HG03432 (cell line): ENCODE data around the gene RIPPLY1.
A peak's percentile ranks its signal among the peaks of the same experiment; 100 is the strongest.
"Not testable (repeated sequence)": the region's sequence is repeated elsewhere in the genome, so short reads cannot be mapped to it uniquely, and the experiment has no call there.

Experiments used
- ATAC-seq: cut with Tn5 transposase; IDR thresholded peaks from one replicate; pipeline ENCODE4 v1.9.1; 2021; ENCODE audit warnings: mild to moderate bottlenecking, moderate library complexity; ENCODE audit not compliant: unreplicated experiment

Gene RIPPLY1

DNA sequence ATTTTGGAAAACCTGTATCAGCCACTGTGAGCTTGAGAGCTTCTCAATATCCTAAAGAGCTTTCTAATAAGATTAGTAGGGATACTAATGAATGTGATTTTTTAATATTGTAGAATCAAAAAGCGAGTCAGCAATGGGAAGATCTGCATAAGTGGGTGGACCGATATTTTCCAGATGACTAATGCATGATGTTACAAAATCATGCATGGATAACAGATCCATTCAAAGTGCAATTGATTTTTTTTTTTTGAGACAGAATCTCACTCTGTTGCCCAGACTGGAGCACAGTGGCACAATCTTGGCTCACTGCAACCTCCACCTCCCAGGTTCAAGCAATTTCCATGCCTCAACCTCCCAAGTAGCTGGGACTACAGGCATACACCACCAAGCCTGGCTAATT, 9.7 kb upstream of the RIPPLY1 start:
- ATAC-seq, result no peak

DNA sequence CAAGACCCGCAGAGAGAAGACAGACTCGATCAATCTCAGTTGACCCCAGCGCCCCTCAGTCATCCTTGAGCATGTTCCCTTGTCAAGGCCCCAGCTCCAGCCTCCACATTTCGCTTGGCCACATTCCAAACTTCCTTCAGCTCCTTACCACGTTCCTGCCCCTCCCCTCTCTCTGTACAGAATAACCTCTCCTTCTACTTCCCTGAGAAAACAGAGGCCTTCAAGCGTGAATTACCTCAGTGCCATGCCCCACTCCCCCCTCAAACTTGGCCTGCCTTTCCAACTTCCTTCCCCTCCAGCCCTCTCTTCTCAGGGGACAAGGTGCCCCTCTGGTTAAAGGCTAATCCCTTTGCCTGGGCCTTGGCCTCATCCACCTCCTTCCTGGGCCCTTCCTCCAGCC, 3.2 kb upstream of the RIPPLY1 start:
- ATAC-seq, result no peak

DNA sequence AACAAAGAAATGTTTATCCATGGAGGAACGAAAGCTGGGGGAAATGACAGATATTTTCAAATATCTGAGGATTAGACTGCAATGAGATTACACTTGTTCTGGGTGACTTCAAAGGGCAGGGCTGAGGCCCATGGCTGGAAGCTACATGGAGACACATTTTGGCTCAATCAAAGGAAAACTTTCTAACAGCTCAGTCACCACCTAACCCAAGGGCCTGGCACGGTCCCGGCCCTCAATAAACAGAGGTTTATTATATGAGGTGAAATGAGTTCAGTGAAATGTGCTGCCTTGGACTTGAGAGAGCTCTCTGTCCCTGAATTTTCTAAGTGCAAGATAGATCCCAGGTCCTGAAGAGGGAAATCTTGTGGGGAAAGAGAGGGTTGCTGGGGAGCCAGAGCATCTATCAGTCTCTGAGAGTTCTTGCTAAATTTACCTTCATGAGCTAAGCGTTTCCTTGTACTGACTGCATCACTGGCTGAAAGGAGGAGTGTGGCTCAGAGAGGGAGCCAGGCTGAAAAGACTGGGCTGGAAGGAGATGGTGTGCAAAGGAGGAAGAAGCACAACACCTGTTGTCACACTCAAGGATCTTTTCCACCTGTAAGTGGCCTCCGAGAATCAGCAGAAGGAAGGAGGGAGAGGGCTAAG, 2.0 kb upstream of the RIPPLY1 start:
- no peak for ATAC-seq

DNA sequence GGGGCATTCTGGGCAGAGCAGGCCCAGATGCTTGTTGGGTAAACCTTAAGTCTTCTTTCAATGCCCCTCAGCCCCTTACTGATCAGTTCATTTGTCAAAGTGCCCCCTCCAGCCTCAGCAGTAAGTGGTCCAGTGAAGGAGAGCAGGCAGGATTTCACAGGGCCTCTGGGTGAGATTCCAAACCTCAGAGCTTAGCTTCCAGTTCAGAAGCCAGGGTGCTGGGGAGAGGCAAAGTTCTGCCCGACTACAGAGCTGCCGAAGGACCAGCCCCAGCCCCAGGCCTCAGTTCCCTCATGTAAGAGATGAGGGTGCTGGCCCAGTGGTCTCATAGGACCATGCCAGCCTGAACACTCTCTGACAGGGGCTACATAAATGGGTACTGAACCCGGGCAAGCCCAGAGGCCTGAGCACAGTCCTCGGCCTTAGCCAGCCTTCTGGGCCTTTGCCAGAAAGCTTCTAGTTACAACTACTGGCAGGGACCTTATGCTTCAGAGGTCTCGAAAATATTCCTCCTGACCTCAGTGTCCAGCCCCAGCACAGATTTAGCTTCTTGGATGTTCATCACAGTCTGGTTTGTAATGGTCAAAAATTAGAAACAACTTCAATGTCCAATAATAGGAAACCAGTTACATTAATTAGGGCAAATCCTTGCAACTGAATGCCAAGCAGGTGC, 851 bp upstream of the RIPPLY1 start:
- no peak for ATAC-seq

DNA sequence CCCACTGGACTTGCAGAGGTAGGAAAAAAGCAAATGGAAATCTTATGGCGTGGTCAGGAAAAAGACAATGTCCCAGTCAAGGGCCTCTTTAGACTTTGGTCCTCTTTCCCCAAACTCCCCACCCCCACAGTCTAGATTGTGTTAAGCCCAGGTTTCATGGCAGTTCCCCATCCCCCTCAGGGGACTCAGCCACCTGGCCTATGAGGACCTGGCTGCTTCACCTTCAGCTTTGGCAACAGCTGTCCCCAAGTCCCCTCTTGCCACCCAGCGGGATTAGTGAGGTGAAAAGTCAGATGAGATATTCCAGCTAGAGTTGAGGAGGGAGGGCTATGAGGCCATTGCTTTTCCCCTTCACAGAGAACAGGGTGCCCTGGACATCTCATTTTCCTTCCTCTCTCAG, 457 bp downstream of the RIPPLY1 start:
- ATAC-seq, result no peak

DNA sequence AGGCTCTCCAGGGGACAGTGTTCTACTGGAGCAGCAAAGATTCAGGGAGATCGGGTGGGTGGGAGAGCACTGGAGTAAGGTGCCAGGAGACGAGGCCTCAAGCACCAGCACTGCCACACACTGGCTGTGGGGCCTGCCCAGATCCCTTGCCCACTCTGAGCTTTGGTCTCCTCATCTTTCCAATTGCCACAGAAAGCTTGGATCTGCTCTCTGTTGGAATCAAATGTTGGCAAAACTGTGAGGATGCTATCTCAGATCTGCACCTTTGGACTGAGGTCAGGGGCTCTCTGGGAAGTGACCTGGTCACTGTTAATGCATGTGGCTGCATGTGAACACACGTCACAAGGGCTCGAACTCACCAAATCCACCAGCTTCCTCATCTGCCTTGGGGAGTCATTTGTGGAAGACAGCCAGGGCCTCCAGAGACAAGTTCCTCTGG, 1.3 kb downstream of the RIPPLY1 start:
- no peak for ATAC-seq

DNA sequence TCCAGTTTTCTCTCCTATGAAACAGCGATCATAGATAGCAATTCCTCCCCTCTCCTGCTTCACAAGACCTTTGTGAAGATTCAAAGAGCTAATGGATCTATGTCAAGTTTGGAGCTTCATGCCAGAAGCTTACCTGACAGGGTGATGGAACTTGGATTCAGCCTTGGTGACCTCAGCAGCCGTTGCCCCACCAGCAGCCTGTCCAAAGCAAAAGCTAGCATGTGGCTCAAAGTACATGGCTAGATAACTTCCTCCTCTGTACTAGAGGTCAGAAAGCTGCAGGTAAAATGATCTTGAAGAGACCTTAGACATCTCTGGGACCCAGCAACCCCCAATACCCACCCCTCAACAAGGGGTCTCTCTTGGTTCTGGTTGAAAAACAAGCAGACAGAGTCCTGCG, 1.8 kb downstream of the RIPPLY1 start:
- ATAC-seq, result no peak

DNA sequence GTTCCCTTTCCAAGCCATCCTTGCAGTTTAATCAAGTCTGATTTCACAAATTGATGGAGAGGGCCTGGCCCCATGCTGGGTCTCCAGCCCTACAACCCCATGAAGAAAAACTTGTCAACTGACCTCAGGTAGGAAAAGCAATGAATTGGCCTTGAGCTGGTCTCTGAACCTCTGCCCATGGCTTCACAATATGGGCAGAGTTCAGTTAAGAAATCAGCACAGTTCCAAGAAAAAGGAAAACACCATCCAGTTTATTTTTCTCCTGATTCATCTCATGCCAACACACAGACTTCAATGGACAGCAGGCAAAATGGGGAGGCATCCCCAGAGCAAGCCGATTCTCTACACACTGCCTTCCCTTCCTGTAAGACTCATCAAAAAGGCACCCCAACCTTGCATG, 3.3 kb downstream of the RIPPLY1 start:
- no peak for ATAC-seq

DNA sequence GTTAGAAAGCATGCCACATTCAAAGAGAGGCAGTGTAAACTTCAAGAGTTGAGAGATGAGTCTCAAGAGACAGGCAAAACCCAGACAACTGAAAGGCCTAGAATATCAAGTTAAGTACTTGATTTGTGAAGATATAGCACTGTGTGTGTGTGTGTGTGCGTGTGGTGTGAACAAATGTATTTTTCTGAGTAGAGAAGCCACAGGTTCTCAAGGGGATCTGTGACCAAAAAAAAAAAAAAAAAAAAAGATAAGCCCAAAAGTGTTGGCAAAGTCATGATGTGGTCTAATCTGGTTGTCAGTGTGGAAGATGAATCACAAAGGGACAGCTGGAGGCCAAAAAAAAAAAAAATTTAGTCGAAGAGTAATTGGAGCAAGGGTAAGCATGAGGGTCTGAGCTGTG, 3.9 kb downstream of the RIPPLY1 start:
- no peak for ATAC-seq

DNA sequence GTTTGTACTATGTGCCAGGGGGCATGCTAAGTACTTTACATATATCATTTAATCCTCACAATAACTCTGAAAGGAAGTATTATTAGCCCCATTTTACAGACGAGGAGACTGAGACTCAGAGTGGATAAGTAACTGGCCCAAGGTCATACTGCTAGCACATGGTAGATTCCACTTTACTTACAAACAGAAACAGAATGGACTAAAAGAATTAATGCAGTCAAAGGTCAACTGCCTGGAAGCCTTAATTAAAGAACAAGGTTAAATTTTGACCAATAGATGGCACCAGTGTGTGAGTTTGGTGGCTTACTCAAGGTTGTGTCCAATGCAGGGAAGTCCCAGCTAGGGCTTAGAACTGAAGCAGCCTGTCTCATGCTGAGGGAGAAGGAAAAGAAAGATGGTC, 4.7 kb downstream of the RIPPLY1 start:
- peak; percentile 76 for ATAC-seq

DNA sequence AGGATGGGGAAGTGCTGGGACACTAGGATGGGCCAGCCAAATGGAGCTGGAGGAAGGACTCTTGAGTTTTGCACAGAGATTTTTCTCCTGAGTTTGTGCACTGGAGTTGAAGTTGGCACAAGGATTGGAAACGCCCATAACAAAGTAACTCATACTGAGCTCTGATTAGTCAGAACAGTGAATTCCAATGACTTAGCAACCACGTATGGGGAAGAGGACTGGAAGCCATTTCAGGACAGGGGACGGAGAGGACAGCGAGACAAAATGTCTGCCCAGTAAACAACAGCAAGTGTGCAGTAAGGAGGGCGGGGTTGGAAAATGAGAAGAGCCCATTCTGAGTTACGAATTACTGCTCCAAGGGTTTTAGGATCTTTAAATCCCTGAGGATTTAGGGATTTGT, 5.9 kb downstream of the RIPPLY1 start:
- no peak for ATAC-seq

DNA sequence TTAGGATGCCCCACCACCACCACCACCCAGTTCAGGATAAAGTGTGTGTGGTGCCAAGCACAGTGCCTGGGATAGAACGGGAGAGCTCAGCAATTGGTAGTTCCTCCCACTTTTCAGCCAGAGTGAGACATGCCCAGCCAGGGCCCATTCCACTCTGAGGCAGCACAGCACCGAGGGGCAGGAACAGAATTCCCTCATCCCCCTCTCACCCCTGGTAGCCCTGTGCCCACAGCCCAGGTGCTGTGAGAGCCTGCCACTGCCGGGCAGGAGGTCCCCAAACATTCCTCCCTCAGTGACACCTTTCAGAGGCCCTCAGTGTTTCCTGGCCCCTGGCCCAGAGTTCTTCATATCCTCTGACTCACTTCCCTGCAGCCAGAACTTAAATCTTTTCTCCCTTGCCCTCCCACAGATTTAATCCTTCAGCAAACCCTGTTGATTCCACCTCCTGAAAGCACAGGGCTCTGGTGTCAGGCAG, 8.1 kb downstream of the RIPPLY1 start:
- no peak for ATAC-seq

DNA sequence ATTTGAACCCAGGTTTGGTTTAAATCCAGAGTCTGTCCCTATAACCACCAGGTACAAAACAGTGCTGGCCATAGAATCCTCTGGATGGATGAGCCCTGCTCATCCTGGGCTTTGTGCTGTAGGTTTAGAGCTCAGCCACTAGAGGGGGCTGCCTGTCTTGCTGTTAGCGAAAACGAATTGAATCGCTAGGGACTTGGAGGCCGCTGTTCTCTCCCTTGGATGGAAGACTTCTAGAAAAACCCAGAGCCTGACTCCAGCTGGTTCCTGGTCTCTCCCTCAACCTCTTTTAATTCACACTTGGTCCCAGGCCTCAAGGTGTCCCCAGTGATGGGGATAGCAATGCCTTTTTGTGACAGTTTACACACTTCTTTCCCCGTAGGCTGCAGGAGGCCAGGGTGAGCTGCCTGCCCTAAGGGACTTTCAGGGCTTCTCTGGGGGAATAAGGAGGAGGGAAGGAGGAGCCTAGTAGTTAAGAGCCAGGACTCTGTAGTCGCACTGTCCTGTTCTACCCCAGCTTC, 8.7 kb downstream of the RIPPLY1 start:
- ATAC-seq, result peak; percentile 85

DNA sequence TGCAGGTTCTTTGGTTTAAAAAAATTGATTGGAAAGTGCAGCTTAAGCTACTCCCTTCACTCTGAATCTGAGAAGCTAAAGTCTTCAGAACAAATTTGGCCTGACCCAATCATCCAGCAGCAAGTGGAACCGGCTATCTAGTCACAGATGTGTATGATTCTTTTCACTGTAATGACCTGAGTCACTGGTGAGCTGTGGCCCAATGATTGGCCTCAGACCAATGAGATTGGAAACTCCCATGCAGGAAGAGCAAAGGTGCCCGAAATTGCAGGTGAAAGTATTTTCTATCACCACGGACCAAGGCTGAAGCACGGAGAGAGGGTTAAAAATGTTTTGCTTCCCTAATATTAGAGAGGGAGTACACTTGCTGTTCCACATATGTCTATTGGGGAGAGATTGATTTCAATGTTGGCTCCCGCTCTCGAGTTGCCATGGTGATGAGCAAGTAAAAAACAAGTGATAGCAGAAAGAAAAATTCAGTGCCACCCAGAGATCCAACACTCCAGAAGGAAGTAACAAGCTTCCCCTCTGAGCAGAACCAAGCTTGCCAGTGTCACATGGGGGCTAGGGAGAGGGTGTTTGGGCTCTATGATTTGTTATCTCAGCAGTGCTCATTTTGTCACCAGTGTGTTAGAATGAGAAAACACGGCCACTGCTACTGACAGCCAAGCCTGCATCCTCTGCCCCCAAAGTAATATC, 11.2 kb downstream of the RIPPLY1 start:
- no peak for ATAC-seq

DNA sequence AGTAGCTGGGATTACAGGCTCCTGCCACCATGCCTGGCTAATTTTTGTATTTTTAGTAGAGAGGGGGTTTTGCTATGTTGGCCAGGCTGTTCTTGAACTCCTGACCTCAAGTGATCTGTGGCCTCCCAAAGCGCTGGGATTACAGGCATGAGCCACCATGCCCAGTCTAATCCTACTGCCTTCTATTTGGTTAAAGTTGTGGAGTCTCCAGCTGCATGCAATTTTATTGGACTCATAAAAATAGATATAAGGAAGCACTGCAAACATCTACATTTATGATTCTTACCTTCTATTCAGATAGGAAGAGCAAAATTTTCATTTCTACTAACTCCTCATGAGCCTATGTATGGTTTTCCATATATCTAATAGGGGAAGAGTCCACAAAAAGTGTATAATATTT, 13.7 kb downstream of the RIPPLY1 start:
- ATAC-seq, result no peak

DNA sequence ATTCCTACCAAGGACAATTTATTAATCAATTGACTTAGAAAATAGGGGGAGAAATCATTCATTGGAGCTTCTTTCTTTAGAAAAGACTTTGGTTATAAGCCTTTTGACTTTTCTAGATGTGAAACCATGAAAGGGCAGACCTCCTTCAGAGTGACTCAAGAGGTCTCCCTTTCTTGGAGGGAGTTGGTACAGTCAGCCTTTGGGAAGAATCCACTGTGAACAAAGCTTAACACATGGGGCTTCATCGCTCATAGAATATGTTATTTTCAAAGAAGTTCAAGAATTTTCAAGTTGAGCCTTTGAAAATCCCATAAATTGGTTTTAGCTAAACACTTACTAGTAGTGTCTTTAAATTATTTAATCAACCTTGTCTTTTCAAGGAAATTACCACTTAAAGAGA, 28.0 kb downstream of the RIPPLY1 start:
- no peak for ATAC-seq

DNA sequence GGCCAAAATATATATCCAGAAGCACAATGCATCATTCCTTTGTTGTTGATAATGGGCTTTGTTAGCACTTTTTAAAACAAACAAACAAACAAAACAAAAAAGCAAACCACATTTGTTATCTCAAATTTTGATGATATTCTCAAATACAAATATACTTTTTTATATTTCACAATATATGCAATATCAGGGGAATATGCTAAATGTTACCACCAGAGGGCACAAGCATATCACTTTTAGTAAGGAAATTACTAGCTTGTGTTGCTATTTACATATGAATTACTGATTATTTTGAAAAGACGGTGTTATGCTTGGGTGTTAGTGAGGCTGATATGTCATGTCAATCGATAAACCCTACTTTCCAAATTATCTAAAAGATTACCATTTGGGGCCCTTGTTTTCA, 29.1 kb downstream of the RIPPLY1 start:
- ATAC-seq, result no peak

DNA sequence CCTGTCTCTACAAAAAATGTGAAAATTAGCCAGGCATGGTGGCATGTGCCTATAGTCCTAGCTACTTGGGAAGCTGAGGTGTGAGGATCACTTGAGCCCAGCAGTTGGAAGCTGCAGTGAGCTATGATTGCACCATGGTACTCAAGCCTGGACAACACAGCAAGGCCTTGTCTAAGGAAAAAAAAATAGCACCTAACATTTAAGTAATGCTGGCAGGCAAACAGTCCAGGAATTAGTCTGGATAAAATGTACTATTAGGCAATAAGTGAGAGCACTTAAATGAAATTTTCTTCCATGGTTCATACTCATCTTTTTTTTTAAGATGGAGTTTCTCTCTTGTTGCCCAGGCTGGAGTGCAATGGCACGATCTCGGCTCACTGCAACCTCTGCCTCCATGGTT, 30.3 kb downstream of the RIPPLY1 start:
- not testable (repeated sequence) for ATAC-seq

DNA sequence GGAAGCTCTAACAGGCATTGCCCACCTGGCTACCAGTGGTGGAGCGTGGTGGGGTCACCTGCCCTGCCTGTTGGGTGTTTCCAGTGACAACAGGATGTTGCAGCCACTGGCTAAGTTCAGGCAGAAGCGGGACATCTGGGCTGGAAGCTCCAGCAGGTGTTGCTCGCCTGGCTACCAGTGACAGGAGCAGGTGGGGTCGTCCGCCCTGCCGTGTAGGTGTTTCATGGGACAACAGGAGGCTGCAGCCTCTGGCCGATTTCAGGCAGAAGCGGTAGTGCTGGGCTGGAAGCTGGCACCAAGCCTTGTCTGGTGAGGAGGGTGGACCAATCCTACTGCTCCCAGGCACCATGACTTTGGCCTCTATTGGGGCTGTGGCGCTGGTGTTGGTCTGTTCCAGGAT, 39.4 kb downstream of the RIPPLY1 start:
- no peak for ATAC-seq

DNA sequence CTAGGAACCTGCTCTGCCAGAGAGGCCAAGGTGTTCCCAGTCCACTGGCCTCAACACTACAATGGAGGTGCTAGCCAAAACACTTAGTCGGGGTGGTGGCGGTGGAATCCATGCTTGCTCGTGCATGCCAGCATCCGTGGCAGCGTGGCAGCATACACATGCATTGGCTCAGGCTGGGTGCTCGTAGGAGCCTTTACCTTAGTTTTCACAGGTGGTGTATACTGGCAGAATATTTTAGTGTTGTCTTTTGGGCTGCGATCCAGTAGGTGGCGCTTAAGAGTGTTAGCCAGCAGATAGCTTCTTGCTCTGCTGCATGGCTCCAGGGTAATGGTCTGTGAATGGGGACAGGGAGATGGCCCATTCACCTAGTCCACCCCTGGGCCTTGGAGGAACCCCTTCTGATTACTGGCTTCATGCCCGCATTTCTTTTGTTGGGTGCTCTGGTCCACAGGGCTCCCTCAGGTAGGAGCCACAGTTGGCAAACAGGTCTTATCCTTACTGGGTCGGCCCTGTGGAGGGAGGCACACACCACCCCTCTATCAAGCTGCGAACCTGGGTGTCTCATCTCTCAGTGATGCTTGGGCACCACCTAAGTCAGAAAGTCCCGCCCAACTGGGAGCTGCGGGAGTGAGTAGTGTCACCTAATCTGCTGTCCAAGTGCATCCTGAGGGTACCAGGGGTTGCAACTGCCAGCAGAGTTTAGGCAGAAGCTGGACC, 40.0 kb downstream of the RIPPLY1 start:
- peak; percentile 77 for ATAC-seq
